Stimulated activated CD4-positive, alpha-beta T cell treated with anti-CD3 and anti-CD28 coated beads, TNF-alpha, amount 100 ng/mL, for 4 hours (primary cell): Measurements from ENCODE around the gene GRM4.
A peak's percentile ranks its signal among the peaks of the same experiment; 100 is the strongest.

Source experiments
- DNase-seq, 3 experiments: peaks; one replicate each; pipeline ENCODE4 v3.0.0-alpha.2; 2020; ENCODE audit warnings: low read depth in 3 of 3

The GRM4 gene

DNA sequence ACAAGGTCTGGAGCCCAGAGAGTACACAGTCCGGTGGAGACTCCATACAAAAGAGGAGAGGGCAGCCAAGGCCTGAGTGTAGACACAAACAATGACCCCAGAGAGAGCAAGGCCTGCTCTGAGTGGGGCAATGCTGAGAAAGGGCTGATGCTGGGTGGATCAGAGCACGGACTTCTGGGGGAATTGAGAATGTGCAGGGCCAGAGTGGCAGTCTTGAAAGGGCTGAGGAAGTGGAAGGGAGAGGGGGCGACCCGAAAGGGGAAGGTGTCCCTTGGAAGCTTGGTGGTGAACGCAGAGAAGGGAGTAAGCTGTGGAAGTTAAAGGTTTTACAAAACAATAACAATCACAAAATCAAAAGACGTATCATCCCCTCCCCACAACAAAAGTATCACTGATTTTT, 12.0 kb upstream of the GRM4 start:
- DNase-seq = no peak

DNA sequence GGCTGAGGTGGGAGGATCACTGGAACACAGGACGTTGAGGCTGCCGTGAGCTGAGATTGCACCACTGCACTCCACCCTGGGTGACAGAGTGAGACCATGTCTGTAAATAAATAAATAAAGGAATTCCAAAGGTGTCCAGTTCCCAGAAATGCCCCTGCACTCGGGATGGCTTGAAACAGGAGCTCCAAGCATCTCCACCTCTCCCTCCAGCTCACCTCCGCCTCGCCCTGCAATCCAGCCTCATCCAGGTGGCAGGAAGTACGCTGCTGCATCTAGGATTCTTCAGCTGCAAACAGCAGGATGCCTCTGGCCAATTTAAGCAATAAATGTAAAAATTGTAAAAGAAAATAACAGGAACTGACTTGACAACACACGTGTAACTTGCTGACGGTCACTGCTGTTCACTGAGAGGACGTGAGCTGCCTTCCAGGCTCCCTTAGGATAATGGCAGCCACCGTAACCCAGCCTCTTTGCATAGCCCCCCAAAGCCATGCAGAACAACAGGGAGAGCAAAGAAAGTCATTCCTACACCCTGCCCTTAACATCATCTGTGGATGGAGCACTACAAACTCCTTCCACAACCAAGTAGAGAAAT, 11.4 kb upstream of the GRM4 start:
- DNase-seq = no peak

DNA sequence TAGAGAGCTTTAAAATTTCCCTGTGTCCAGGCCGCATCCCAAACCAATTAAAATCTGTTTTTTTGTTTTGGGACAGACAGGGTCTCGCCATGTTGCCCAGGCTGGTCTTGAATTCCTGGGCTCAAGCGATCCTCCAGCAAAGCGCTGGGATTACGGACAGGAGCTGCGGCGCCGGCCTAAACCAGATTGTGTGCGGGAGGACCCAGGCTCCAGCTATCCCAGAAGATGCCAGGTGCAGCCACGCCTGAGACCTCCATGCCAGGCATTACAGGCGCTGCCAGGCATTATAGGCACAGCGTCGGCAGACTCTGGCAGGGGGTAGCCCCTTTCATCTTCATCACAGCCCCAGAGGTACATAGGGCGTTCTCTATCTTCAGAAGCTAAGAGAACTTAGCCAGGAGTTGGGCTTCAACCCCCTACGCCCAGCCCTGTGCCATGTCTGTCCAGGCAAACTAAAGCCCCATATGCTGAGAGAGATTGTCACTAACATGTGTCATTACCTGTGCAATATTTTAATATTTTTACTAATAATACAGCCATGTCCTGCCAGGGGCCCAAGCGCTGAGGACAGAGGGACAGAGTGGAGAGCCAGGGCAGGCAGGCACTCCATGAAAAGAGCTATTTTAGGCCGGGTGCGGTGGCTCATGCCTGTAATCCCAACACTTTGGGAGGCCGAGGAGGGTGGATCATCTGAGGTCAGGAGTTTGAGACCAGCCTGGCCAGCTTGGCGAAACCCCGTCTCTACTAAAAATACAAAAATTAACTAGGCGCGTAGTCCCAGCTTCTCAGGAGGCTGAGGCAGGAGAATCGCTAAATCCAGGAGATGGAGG, 9.8 kb upstream of the GRM4 start:
- DNase-seq = no peak

DNA sequence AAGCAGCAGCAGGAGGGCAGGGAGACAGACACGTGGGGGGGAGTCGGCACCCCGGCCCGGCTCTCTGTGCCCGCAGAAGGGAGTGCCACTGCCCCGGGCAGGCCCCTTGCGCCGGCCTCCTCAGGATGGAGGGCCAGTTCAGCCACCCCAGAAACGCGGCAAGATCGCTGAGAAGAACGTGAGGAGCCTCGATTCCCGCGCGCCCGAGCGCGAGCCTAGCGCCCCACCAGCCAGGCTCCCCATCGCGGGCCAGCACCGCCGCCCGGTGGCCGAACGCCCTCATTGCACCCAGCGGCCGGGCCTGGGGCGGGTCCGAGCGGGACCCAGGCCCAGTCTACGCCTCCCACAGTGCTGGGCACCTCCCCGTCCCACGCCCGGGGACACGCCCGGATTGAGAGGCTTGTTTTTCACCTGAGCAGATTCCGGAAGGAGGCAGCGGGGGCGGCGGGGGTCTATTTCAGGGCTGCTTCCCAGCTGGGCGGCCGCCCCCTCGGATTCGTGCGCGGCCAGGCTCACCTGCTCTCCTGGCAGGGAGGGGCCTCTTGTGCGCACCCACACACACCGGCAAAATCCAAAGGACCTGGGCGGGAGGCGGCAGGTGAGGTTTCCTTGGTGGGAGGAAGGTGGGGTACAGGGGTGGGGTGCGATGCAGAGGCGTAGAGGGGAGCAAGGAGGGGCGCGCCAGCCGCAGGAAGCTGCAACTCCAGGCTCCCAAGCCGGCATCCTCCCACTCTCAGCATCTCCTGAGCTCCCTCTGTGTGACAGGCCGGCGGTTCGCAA, 9.0 kb upstream of the GRM4 start:
- DNase-seq = peak; percentile 52 to 58 (median 54)

DNA sequence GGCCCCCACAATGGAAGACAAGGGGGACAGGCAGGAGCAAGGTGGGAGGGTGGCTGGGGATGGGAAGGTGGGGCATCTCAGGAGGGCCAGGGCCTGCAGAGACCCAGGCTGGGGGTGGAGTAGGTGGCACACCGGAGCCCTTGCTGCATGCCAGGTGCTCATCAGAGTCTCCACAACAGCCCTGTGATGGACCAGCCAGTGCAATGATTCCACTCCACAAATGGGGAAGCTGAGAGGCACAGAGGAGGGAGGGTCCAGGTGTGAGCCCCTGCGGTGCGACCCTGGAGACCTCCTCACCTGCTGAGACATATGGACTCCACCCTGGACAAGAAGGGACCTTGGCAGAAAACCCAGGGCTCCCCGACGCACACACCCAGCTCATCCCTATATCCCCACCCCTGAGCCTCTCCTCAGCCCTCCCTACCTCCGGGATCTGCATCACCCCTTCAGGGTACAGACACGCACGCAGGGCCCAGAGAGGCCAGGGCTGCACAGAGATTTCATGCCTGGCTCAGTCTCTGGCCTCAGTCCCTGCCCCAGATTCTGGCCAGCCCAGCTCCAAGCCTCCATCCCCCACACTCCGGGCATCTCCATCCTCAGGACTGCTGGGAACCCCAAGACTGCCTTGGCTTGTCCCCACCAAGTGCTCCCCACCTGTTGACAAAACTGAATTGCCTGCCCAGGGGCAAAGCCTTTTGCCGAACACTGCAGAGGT, 7.1 kb upstream of the GRM4 start:
- no peak for DNase-seq

GRCh38 chr6:34152042-34152524, 6.2 kb upstream of the GRM4 start:
- DNase-seq = no peak

DNA sequence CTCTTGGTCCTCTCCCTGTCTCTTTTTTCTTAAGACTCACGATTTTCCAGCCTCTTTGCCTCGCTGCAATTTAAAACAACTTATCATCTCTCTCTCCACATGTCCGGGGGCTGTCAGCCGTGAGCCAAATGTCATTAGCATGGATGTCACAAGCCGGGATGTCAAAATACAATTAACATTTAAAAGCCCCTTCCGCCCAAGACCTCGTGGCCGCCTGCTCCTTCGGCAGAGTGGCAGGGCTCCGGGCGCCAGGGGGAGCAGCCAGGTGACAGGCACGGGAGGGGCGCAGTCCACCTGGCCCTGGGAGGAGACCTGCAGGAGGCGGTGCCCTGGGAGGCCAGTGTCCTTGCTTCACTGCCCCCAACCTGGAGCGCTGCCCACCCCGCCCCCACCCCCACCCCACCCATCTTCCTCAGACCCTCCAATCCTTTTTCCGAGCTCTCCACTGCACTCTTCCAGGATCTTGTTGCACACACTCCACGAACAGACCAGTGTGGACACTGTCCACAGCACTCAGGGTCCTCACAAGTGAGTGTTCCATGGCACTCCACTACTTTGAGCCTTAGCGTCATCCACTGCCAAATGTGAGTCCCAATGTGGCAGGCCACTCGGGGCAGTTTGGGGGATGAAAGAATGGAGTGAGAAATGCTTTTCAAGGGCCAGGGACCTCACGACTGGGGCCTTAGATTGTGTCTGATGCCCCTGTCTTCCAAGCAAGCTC, 5.6 kb upstream of the GRM4 start:
- DNase-seq = no peak

DNA sequence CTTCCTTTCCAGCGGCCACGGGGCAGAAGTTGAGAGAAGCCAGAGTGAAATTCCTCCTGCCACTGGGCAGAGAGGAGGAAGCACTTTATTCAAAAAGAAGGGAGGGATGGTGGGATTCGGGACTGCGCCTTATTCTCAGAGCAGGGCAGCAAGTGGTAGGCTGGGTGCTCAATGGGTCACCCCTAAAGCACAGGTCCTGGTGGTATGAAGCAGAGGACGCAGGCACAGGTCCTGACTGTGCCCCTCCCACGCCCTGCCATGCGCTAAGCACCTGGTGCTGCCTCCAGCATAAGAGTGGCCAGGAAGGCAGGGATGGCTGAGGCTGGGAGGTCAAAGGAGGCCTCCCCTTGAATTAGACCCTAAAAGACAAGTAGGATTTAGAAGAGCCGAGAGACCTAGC, 4.9 kb upstream of the GRM4 start:
- DNase-seq = no peak

- no peak for DNase-seq
Measured at GRCh38 chr6:34149831-34150400, 4.0 kb upstream of the GRM4 start.

DNA sequence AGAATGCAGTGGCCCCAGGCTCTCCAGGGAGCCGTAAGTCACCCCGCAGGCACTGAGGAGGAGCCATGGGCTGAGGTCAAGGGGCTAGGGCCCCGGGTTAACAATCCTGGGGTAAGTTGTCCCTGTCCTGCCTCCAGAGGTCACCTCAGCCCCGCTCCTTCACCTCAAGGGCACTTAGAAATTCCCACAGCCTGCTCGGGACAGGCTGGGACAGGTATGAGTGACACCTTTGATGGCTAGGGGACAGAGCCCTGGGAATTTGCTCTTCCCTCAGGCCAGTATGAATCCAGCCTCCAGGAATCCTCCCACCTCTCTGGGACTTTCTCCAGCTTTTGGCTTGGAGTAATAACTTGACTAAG, 3.5 kb upstream of the GRM4 start:
- no peak for DNase-seq

GRCh38 chr6:34148631-34149451, 3.0 kb upstream of the GRM4 start:
- DNase-seq = no peak

DNA sequence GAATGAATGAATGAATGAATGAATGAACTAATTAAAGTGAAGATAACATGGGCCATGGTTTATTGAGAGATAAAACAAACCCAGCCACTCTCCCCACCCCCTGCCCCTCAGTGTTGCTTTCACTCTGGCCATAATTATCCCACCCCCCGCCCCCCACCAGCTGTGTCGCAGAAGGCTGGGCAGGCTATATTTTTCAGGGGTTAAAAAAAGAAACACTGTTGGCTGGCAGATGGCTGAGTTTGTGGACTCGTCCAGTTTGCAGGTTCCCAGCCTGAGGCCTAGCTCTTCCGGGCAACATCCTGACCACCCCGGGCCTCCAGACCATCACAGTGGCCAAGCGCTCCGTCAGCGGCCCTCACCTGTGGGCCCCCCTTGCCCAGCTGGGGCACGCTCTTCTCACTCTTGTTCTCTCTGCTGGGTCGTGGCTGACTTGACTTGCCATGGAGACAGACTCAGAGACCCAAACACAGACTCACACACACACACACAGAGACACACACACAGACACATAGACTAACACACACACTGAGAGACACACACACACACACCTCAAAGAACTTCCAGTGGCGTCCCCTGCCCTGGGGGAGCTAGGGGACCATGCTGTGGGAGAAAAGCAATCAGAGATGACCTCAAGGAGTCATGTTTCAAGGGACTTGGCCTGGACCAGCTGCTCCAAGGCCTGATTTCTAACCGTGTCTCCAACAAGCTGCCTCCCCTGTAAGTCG, 2.2 kb upstream of the GRM4 start:
- DNase-seq = no peak

GRCh38 chr6:34146801-34147592, 1.1 kb upstream of the GRM4 start:
- no peak for DNase-seq

DNA sequence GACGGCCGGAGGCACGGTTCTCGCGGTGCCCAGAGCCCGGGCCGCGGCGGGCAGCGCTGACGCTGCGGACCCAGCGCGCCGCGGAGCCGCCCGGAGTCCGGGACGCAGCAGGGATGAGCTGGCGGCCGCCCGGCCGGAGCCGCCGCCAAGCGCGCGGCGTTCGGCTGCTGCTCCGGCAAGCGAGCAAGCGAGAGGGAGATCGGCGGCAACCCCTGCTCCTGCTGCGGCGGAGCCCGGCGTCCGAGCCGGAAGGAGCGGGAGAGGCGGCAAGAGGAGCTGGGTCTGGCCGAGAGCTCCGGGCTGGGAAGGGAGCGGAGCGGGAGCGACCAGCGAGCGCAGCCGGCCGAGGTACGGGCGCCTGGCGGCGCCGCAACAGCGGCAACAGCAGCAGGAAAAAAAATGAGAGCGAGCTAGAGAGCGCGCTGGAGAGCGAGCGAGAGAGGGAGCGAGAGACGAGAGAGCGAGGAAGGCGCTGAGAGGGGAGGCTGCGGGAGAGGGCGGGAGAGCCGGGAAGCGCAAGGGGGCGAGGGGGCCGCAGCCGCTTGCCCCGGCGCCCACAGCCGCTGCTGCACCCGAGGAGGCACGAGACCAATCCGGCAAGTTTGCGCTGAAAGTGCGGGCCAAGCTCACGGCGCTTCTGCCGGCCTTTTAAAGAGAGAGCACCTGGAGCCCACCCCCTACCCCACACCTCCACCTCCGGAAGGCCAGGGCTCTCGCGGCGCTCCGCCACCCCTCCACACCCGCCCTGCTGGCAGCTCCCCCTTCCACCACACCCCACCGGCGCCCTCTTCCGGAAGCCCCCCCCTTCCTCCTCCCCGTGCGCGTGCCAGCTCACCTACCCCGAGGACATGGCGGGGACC, 496 bp downstream of the GRM4 start:
- DNase-seq = no peak

GRCh38 chr6:34144581-34145160, 1.2 kb downstream of the GRM4 start:
- DNase-seq = no peak

GRCh38 chr6:34143884-34144580, 1.9 kb downstream of the GRM4 start:
- DNase-seq = peak in 2 of 3 experiments; percentile 23 to 31
